SU-DHL-6 (cell line): ENCODE measurements around the gene DHX15.

Experiments
- H2AFZ ChIP-seq: fragments of 200-600 bp; sonication (generic); 2 replicates; pipeline ENCODE4 v1.6.1; 2014; ENCODE audit warnings: low read depth, mild to moderate bottlenecking, moderate library complexity, mixed read lengths, antibody characterized with exemption, low read length; ENCODE audit not compliant: severe bottlenecking
- H3F3A ChIP-seq: fragments of 200-600 bp; shearing (Covaris generic); 2 replicates; pipeline ENCODE4 v1.6.0; 2016; ENCODE audit warnings: antibody characterized with exemption, mild to moderate bottlenecking; ENCODE audit not compliant: insufficient read depth
- H3K27ac ChIP-seq: fragments of 200-600 bp; sonication (generic); 2 replicates; pipeline ENCODE4 v1.5.1; 2016; ENCODE audit warnings: low read depth, mild to moderate bottlenecking, low read length, moderate library complexity, mixed read lengths
- H3K27me3 ChIP-seq: fragments of 200-600 bp; sonication (generic), shearing (Covaris generic); 2 replicates; pipeline ENCODE4 v1.6.0; 2014; ENCODE audit warnings: mild to moderate bottlenecking, low read length
- H3K36me3 ChIP-seq: fragments of 200-600 bp; sonication (generic); 2 replicates; pipeline ENCODE4 v1.6.1; 2014; ENCODE audit warnings: mild to moderate bottlenecking, low read length, mixed read lengths
- H3K4me2 ChIP-seq: fragments of 300-600, 200-600 bp; shearing (Covaris generic), sonication (generic); 2 replicates; pipeline ENCODE4 v1.6.0; 2014; ENCODE audit warnings: low read length, low read depth, mild to moderate bottlenecking; ENCODE audit not compliant: poor library complexity, severe bottlenecking
- H3K4me3 ChIP-seq: fragments of 200-600 bp; sonication (generic); 2 replicates; pipeline ENCODE4 v1.5.1; 2014; ENCODE audit warnings: antibody characterized with exemption, low read length, mild to moderate bottlenecking, mixed read lengths; ENCODE audit not compliant: insufficient read depth, poor library complexity, severe bottlenecking
- H3K79me2 ChIP-seq: fragments of 200-600 bp; sonication (generic); 2 replicates; pipeline ENCODE4 v1.6.1; 2014; ENCODE audit warnings: mild to moderate bottlenecking, low read length, moderate library complexity; ENCODE audit not compliant: insufficient read depth
- H3K9ac ChIP-seq: fragments of 200-600 bp; sonication (generic); 2 replicates; pipeline ENCODE4 v1.7.0; 2014; ENCODE audit warnings: mild to moderate bottlenecking, low read length
- H3K9me2 ChIP-seq: fragments of 200-600 bp; sonication (generic); replicated peaks from 2 replicates; pipeline ENCODE4 v1.6.1; 2014; ENCODE audit warnings: low read length; ENCODE audit not compliant: insufficient read depth
- H3K9me3 ChIP-seq: fragments of 200-600 bp; sonication (generic); 2 replicates; pipeline ENCODE4 v1.6.1; 2014; ENCODE audit warnings: low read length, mixed read lengths; ENCODE audit not compliant: insufficient read depth
- H4K20me1 ChIP-seq: fragments of 200-600 bp; sonication (generic); 2 replicates; pipeline ENCODE4 v1.6.1; 2014; ENCODE audit warnings: low read depth, mild to moderate bottlenecking, antibody characterized with exemption, low read length, moderate library complexity, mixed read lengths
- CTCF ChIP-seq: fragments of 200-600 bp; sonication (generic); IDR thresholded peaks from one replicate; pipeline ENCODE4 v1.5.1; 2017; ENCODE audit warnings: antibody characterized with exemption, mild to moderate bottlenecking, low read length, moderate library complexity; ENCODE audit not compliant: insufficient read depth, poor library complexity, severe bottlenecking
- EZH2phosphoT487 ChIP-seq: fragments of 200-600 bp; sonication (generic), shearing (Covaris generic); conservative IDR thresholded peaks from 2 replicates; pipeline ENCODE4 v1.6.1; 2018; ENCODE audit warnings: mild to moderate bottlenecking, antibody characterized with exemption, low read length, moderate library complexity, mixed read lengths

Gene DHX15

GRCh38 chr4:24514808-24515207, 69.5 kb downstream of the DHX15 start:
- Histone ChIP-seq H3K27ac (no peak overlapping the region), H3K27me3 (no peaks in the 10 kb centered on the region), H3K9me2 (no peaks in the 10 kb centered on the region), H3K36me3 (peaks cover 4% of the 10 kb centered on the region; the same call in 1 of the 2 replicates), H4K20me1 (peaks cover 3% of the 10 kb centered on the region), H3K9me3 (no peaks in the 10 kb centered on the region), H2AFZ (no peak overlapping the region), H3K4me2 (no peak overlapping the region), H3K79me2 (no peaks in the 10 kb centered on the region), H3K9ac (no peak overlapping the region), H3K4me3 (no peak overlapping the region), H3F3A (peaks cover 8% of the 10 kb centered on the region; the same call in 1 of the 2 replicates)
- TF ChIP-seq CTCF: no peak
- no peak for TF ChIP-seq EZH2phosphoT487

DNA sequence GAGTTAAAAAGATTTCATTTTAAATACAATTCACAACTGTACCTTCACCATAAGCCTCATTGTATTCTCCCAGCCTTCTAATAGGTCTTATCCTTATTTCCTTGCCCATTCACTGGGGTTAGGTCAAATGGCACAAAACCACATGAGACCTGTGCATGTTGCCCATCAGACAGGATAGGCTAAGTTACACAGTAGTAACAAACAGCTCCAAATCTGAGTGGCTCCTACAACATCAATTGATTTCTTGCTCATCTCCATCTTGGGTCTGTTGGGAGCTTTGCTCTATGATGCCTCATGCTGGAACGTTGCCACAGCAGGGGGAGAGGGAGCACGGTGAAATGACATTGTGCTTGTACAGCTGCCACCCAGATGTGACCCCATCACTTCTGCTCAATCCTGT, 70.6 kb downstream of the DHX15 start:
- Histone ChIP-seq H3K36me3 (no peaks in the 10 kb centered on the region), H3F3A (peaks cover 14% of the 10 kb centered on the region; the same call in 1 of the 2 replicates), H3K79me2 (no peaks in the 10 kb centered on the region), H3K9me2 (no peaks in the 10 kb centered on the region), H2AFZ (no peak overlapping the region), H3K9ac (no peak overlapping the region), H4K20me1 (peaks cover 3% of the 10 kb centered on the region), H3K4me3 (no peak overlapping the region), H3K4me2 (no peak overlapping the region), H3K27me3 (no peaks in the 10 kb centered on the region), H3K27ac (no peak overlapping the region), H3K9me3 (no peaks in the 10 kb centered on the region)
- TF ChIP-seq EZH2phosphoT487: no peak
- TF ChIP-seq CTCF: no peak

DNA sequence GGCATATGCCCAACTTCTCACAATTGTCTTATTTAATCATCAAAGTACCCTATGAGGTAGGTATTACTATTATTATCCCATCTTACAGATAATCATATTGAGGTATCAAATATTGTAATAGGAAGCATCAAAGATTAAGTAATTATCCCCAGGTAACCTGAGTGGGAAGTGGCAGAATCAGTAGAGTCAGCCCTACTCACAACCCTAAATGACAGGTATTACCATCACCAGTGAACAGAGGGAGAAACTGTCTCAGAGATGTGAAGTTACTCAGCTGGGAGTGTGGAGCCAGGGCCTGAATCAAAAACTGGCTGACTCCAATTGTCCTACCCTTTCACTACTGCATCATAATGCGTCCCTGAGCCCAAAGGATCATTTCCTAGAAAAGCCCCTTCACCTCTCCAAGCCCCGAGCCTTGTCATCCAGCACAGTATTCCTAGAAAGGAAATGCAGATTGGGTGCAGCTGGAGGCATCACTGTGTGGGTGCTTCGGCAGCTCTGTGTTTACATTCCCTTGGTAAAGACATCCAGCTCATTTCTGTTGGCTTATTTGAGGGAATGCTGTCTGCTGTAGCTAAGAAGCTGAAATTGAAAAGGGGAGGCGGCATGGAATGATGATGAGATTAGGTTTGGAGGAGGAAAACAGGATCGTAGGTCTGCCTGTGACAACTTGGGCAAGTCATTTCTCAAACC, 72.8 kb downstream of the DHX15 start:
- Histone ChIP-seq H3K79me2 (no peaks in the 10 kb centered on the region), H3K27me3 (no peaks in the 10 kb centered on the region), H4K20me1 (peaks cover 3% of the 10 kb centered on the region), H3K27ac (no peak overlapping the region), H3F3A (peaks cover 14% of the 10 kb centered on the region; the same call in 1 of the 2 replicates), H3K9ac (no peak overlapping the region), H2AFZ (no peak overlapping the region), H3K9me3 (no peaks in the 10 kb centered on the region), H3K4me2 (no peak overlapping the region), H3K9me2 (no peaks in the 10 kb centered on the region), H3K4me3 (no peak overlapping the region), H3K36me3 (no peaks in the 10 kb centered on the region)
- TF ChIP-seq EZH2phosphoT487 (no peak), CTCF (no peak)
